ENCODE measurements around the gene PSEN2. TPM values are rescaled to one million over a fixed set of nuclear protein-coding genes. Genes with fewer than 3 reads are reported as not detected.

Gene PSEN2
- total and polyA plus RNA-seq, 2 donors (not counting 3 experiments of a cell fraction or from before 2014, with no cell fraction given) = 12.5 to 19.3 TPM

- TF ChIP-seq GATA2 (IDR thresholded peaks at IDR 0.05; ENCODE audit: insufficient read depth, insufficient read length, low read depth, low read length) (no peak), JUN (IDR thresholded peaks at IDR 0.05; ENCODE audit: borderline replicate concordance, insufficient read depth, insufficient read length, low read depth) (no peak), CTCF (IDR thresholded peaks at IDR 0.05; ENCODE audit: extremely low read depth in 1 of 2, insufficient read depth in 1 of 2, low read depth in 1 of 2, low read length in 2 of 2) (no peak), MYC (IDR thresholded peaks at IDR 0.05; ENCODE audit: low read depth, low read length) (no peak), EZH2 (IDR thresholded peaks at IDR 0.05; ENCODE audit: borderline replicate concordance, low read depth, low read length, severe bottlenecking) (no peak), POLR2AphosphoS5 (IDR thresholded peaks at IDR 0.05; ENCODE audit: insufficient read depth, low read depth, low read length) (no peak), POLR2A (IDR thresholded peaks at IDR 0.05; ENCODE audit: low read depth, low read length) (no peak), FOS (IDR thresholded peaks at IDR 0.05; ENCODE audit: borderline replicate concordance, insufficient read depth, low read length) (no peak)
- TF ChIP-seq, protein P1, sequence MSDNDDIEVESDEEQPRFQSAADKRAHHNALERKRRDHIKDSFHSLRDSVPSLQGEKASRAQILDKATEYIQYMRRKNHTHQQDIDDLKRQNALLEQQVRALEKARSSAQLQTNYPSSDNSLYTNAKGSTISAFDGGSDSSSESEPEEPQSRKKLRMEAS (IDR thresholded peaks at IDR 0.05; ENCODE audit: insufficient read depth, insufficient read length) = no peak
- no peak for DNase-seq (ENCODE audit: low read depth, low spot score)
- intact Hi-C loops (cut with micrococcal nuclease) (no loop called here), dilution Hi-C loops (cut with MboI; ENCODE audit: extremely low pct_ligation_motif_present, low sequenced_read_pairs) (no loop called here)
- Histone ChIP-seq H2AFZ (ENCODE audit: low read depth, low read length) (no peak overlapping the region), H3K27ac (ENCODE audit: insufficient read depth, low read depth, low read length) (no peak overlapping the region), H3K9ac (replicated peaks; ENCODE audit: extremely low read depth, insufficient read depth, low read length) (no peak overlapping the region), H3K4me1 (ENCODE audit: control insufficient read depth, extremely low read depth, insufficient read depth, low read length) (peaks cover 8% of the 10 kb centered on the region), H3K27me3 (ENCODE audit: control insufficient read depth in 2 of 2, insufficient read depth in 2 of 2, low read length in 2 of 2) (no peaks in the 10 kb centered on the region), H4K20me1 (replicated peaks; ENCODE audit: control insufficient read depth, extremely low read depth, insufficient read depth, low read length) (no peaks in the 10 kb centered on the region), H3K9me1 (replicated peaks; ENCODE audit: control insufficient read depth, extremely low read depth, insufficient read depth, low read length) (no peaks in the 10 kb centered on the region), H3K9me3 (replicated peaks; ENCODE audit: control insufficient read depth, insufficient read depth, low read length) (no peaks in the 10 kb centered on the region), H3K36me3 (ENCODE audit: control insufficient read depth in 2 of 2, extremely low read depth in 1 of 2, insufficient read depth in 2 of 2, low read length in 2 of 2) (peaks cover 0 to 1% of the 10 kb centered on the region in 2 experiments), H3K4me2 (ENCODE audit: insufficient read depth, low read length) (no peak overlapping the region), H3K4me3 (replicated peaks in 1 of 3; ENCODE audit: insufficient read depth in 1 of 3, low read depth in 1 of 3, low read length in 3 of 3) (no peak overlapping the region), H3K79me2 (ENCODE audit: control insufficient read depth, insufficient read depth, low read length) (no peaks in the 10 kb centered on the region)
- FAIRE-seq = no peak
- BruUV-seq (replicated peaks) = no TSS peak
- ChIA-PET POLR2A (interaction anchor here (0.6 kb wide), 1 partner anchor 10 kb away, joined by 3 read pairs; no protein-coding TSS in a partner anchor), CTCF (no interaction called here)
Observed at GRCh38 chr1:226895644-226896043, 25.2 kb downstream of the PSEN2 start.
